Panc1 (cell line): ENCODE measurements around the gene LDHA. TPM values are rescaled to one million over a fixed set of nuclear protein-coding genes. Genes with fewer than 3 reads are reported as not detected.

Experiments used
- ATAC-seq: fragments of 200-7000 bp; cut with Tn5 transposase; 2 replicates; pipeline ENCODE4 v1.9.1; 2020; ENCODE audit warnings: mild to moderate bottlenecking, moderate library complexity
- BruUV-seq: library from RNA; stranded (reverse); fragments of 400-500 nt; replicated peaks from 2 replicates; lab custom pipeline; 2021; lab: Mats Ljungman, UMichigan
- CTCF ChIA-PET: fragments of 300-600 bp; sonication (Branson Sonifier 250); formaldehyde crosslinking; loops from one replicate; lab custom pipeline; 2022; ENCODE audit warnings: antibody characterized with exemption; lab: Charles Lee
- POLR2A ChIA-PET: fragments of 300-600 bp; sonication (Branson Sonifier 250); formaldehyde crosslinking; loops from one replicate; lab custom pipeline; 2022; ENCODE audit warnings: antibody characterized with exemption; lab: Charles Lee
- DNase-seq: peaks from one replicate; pipeline ENCODE4 v3.0.0-alpha.2; 2010; ENCODE audit warnings: low read depth, low spot score
- H3K27ac ChIP-seq: 2 replicates; pipeline ENCODE4 v1.5.1; 2011; ENCODE audit warnings: mild to moderate bottlenecking, low read length, inconsistent platforms
- H3K27me3 ChIP-seq: fragments of 200-500 bp; sonication (Bioruptor generic); 2 replicates; pipeline ENCODE4 v1.6.0; 2014; ENCODE audit warnings: low read length, inconsistent platforms; ENCODE audit not compliant: control insufficient read depth, insufficient read depth
- H3K36me3 ChIP-seq: fragments of 200-500 bp; sonication (Bioruptor generic); 2 replicates; pipeline ENCODE4 v1.5.1; 2014; ENCODE audit warnings: inconsistent platforms, mild to moderate bottlenecking, low read length, moderate library complexity; ENCODE audit not compliant: control insufficient read depth, insufficient read depth
- H3K4me1 ChIP-seq: 2 replicates; pipeline ENCODE4 v1.5.1; 2011; ENCODE audit warnings: inconsistent platforms, mild to moderate bottlenecking, low read length, moderate library complexity; ENCODE audit not compliant: control insufficient read depth, insufficient read depth
- H3K4me3 ChIP-seq, 2 experiments: 2 replicates each; pipeline ENCODE4 v1.5.1; 2011 to 2012; ENCODE audit warnings: low read depth in 2 of 2, low read length in 2 of 2, mild to moderate bottlenecking in 2 of 2, inconsistent platforms in 1 of 2, moderate library complexity in 1 of 2
- H3K9me3 ChIP-seq: fragments of 200-500 bp; sonication (Bioruptor generic); 2 replicates; pipeline ENCODE4 v1.5.1; 2014; ENCODE audit warnings: low read depth, mild to moderate bottlenecking, inconsistent platforms, low read length, moderate library complexity; ENCODE audit not compliant: control insufficient read depth, insufficient read depth
- CTCF ChIP-seq: fragments of 450-650 bp; IDR thresholded peaks from 2 replicates; pipeline ENCODE4 v1.5.1; 2017; ENCODE audit warnings: mild to moderate bottlenecking
- POLR2AphosphoS5 ChIP-seq: IDR thresholded peaks from 2 replicates; pipeline ENCODE4 v1.6.1; 2012; ENCODE audit warnings: mild to moderate bottlenecking, low read depth, low read length, moderate library complexity
- REST ChIP-seq, 2 experiments: IDR thresholded peaks; 2 replicates each; pipeline ENCODE4 v1.6.1; 2011 to 2012; ENCODE audit warnings: low read depth in 2 of 2, control low read depth in 1 of 2, low read length in 1 of 2, mild to moderate bottlenecking in 1 of 2, moderate library complexity in 1 of 2; ENCODE audit not compliant: insufficient read depth in 1 of 2
- SIN3A ChIP-seq: IDR thresholded peaks from 2 replicates; pipeline ENCODE4 v1.6.1; 2012; ENCODE audit warnings: low read depth, mild to moderate bottlenecking, low read length, moderate library complexity, borderline replicate concordance; ENCODE audit not compliant: insufficient read depth
- TCF7L2 ChIP-seq: IDR thresholded peaks from 2 replicates; pipeline ENCODE4 v1.6.1; 2011; ENCODE audit warnings: mild to moderate bottlenecking, low read depth, low read length, inconsistent platforms
- in situ Hi-C: cut with HindIII; loops from 2 replicates; pipeline ENCODE4 v1.10.0; 2016; ENCODE audit warnings: low sequenced_read_pairs, low pct_unique_long_range_greater_than_20kb
- intact Hi-C: fragments of 100-400 bp; cut with micrococcal nuclease; formaldehyde crosslinking; loops from one replicate; pipeline ENCODE4 v1.10.0; 2022; ENCODE audit not compliant: unreplicated experiment
- total RNA-seq: library from RNA; stranded (reverse); gene quantifications from one replicate; pipeline ENCODE4 v1.2.1, GENCODE V29; 2021; ENCODE audit not compliant: unreplicated experiment

The LDHA gene
- total RNA-seq, 1 experiment from 2014 or later, result 894 TPM

- intact Hi-C loops (no loop called here), in situ Hi-C loops (no loop called here)
- POLR2A ChIA-PET, result interaction anchor here (0.7 kb wide), 1 partner anchor 141 kb away, joined by 3 read pairs; no protein-coding TSS in a partner anchor
- H3K4me3 ChIP-seq, result no peak overlapping the region
- H3K9me3 ChIP-seq, result no peaks in the 10 kb centered on the region
- DNase-seq (no peak), ATAC-seq (no peak)
- H3K36me3 ChIP-seq, result peaks cover 15% of the 10 kb centered on the region
- peak overlapping the region; percentile 99 for H3K27ac ChIP-seq
- no peaks in the 10 kb centered on the region for H3K27me3 ChIP-seq
- no TSS peak for BruUV-seq
- TF ChIP-seq CTCF (no peak), POLR2AphosphoS5 (no peak), REST (IDR thresholded peaks at IDR 0.05; ENCODE audit: insufficient read depth in 1 of 2, low read depth in 2 of 2, low read length in 1 of 2) (no peak), SIN3A (no peak), TCF7L2 (no peak)
- H3K4me1 ChIP-seq, result peaks cover 14% of the 10 kb centered on the region
- CTCF ChIA-PET, result interaction anchor here (0.6 kb wide), 1 partner anchor 10 kb away, joined by 3 read pairs; no protein-coding TSS in a partner anchor
Observed at GRCh38 chr11:18392434-18393321, 1.7 kb upstream of the LDHA start.

GRCh38 chr11:18393581-18394274 lies 635 bp upstream of the LDHA start:
- intact Hi-C loops, result no loop called here
- Histone ChIP-seq H3K4me3 (peak overlapping the region; percentile 91 to 100), H3K27me3 (no peaks in the 10 kb centered on the region), H3K9me3 (no peaks in the 10 kb centered on the region), H3K27ac (peak overlapping the region; percentile 99), H3K36me3 (peaks cover 22% of the 10 kb centered on the region), H3K4me1 (peaks cover 18% of the 10 kb centered on the region)
- in situ Hi-C loops, result no loop called here
- ChIA-PET CTCF (no interaction called here), POLR2A (interaction anchor here (0.6 to 2.2 kb wide), 7 partner anchors 10 to 1268 kb away, joined by 3 to 18 read pairs (median 4); no protein-coding TSS in a partner anchor)
- TF ChIP-seq CTCF (no peak), TCF7L2 (no peak), POLR2AphosphoS5 (no peak), SIN3A (no peak), REST (IDR thresholded peaks at IDR 0.05; ENCODE audit: insufficient read depth in 1 of 2, low read depth in 2 of 2, low read length in 1 of 2) (no peak)
- BruUV-seq, result TSS peak; percentile 98
- ATAC-seq, result peak; percentile 10
- DNase-seq, result no peak
